A673 (cell line): ENCODE data around the gene TBC1D22A. TPM values are rescaled to one million over a fixed set of nuclear protein-coding genes. Genes with fewer than 3 reads are reported as not detected.
A peak's percentile ranks its signal among the peaks of the same experiment; 100 is the strongest.

Experiments used
- BruUV-seq: library from RNA; stranded (reverse); fragments of 400-500 nt; replicated peaks from 2 replicates; lab custom pipeline; 2021; lab: Mats Ljungman, UMichigan
- CTCF ChIA-PET: fragments of 300-600 bp; sonication (Branson Sonifier 250); formaldehyde crosslinking; loops from one replicate; lab custom pipeline; 2022; ENCODE audit warnings: antibody characterized with exemption; lab: Charles Lee
- POLR2A ChIA-PET: fragments of 300-600 bp; sonication (Branson Sonifier 250); formaldehyde crosslinking; loops from one replicate; lab custom pipeline; 2022; ENCODE audit warnings: antibody characterized with exemption; ENCODE audit not compliant: low non-redundant PET; lab: Charles Lee
- DNase-seq: peaks from one replicate; pipeline ENCODE4 v3.0.0-alpha.2; 2015; ENCODE audit warnings: low spot score
- H3K27ac ChIP-seq: fragments of 200-600 bp; sonication (generic); 2 replicates; pipeline ENCODE4 v1.5.1; 2016; ENCODE audit warnings: mixed run types, low read depth, mild to moderate bottlenecking, mixed read lengths, antibody characterized with exemption, low read length; ENCODE audit not compliant: poor library complexity, severe bottlenecking
- H3K27me3 ChIP-seq: fragments of 200-600 bp; sonication (generic); replicated peaks from 2 replicates; pipeline ENCODE4 v1.6.1; 2017; ENCODE audit warnings: mixed run types, low read depth, mild to moderate bottlenecking, mixed read lengths, antibody characterized with exemption, low read length; ENCODE audit not compliant: insufficient read depth, poor library complexity
- H3K36me3 ChIP-seq: fragments of 200-600 bp; sonication (generic); 2 replicates; pipeline ENCODE4 v1.6.1; 2016; ENCODE audit warnings: mixed run types, mild to moderate bottlenecking, mixed read lengths, antibody characterized with exemption, low read length; ENCODE audit not compliant: insufficient read depth, poor library complexity, severe bottlenecking
- H3K4me1 ChIP-seq: fragments of 200-600 bp; sonication (generic); 2 replicates; pipeline ENCODE4 v1.6.1; 2017; ENCODE audit warnings: mixed run types, mild to moderate bottlenecking, mixed read lengths, antibody characterized with exemption, low read length; ENCODE audit not compliant: insufficient read depth, poor library complexity, severe bottlenecking
- H3K4me3 ChIP-seq: fragments of 200-600 bp; sonication (generic); 2 replicates; pipeline ENCODE4 v1.5.1; 2016; ENCODE audit warnings: low read depth, mixed run types, mild to moderate bottlenecking, mixed read lengths, low read length; ENCODE audit not compliant: poor library complexity, severe bottlenecking
- H3K9me3 ChIP-seq: fragments of 200-600 bp; sonication (generic); 2 replicates; pipeline ENCODE4 v1.6.1; 2016; ENCODE audit warnings: mixed run types, low read depth, mild to moderate bottlenecking, mixed read lengths, antibody characterized with exemption, low read length; ENCODE audit not compliant: poor library complexity, severe bottlenecking
- EZH2 ChIP-seq: fragments of 200-600 bp; sonication (generic); IDR thresholded peaks from 2 replicates; pipeline ENCODE4 v1.6.1; 2017; ENCODE audit warnings: borderline replicate concordance, low read depth, mild to moderate bottlenecking, mixed read lengths, antibody characterized with exemption, low read length; ENCODE audit not compliant: poor library complexity, severe bottlenecking
- intact Hi-C: fragments of 100-400 bp; cut with micrococcal nuclease; formaldehyde crosslinking; loops from one replicate; pipeline ENCODE4 v1.10.0; 2022; ENCODE audit not compliant: unreplicated experiment
- total RNA-seq: library from RNA; stranded (reverse); gene quantifications from 2 replicates; pipeline ENCODE4 v1.2.3, GENCODE V29; 2021
- TF ChIP-seq, protein P1 (sequence below): fragments of 300-800, 200-600 bp; sonication (generic); conservative IDR thresholded peaks from 2 replicates; pipeline ENCODE4 v1.5.1; 2017; ENCODE audit warnings: low read depth, mild to moderate bottlenecking, antibody characterized with exemption, low read length, moderate library complexity, mixed read lengths

The TBC1D22A gene
- total RNA-seq, 1 experiment from 2014 or later = 22.5 TPM

DNA sequence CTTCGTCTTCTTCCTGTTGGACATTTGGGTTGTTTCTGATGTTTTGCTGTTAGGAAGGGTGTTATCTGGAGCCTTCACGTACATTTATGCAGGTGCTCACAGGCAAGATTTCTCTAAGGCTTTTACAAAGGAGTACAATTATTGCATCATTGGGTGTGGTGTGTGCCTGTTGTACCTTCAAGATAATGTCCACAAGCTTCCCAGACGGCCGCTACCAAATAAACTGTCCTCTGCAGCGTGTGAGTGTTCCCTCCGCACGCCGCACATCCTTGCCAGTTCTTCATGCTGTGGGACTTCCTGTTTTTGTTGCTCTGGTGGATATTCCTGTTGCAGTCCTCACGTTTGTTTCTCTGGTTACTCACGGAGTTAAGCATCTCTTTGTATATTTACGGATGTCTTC lies 133.3 kb downstream of the TBC1D22A start:
- Histone ChIP-seq H3K27me3 (no peaks in the 10 kb centered on the region), H3K9me3 (no peaks in the 10 kb centered on the region), H3K4me3 (no peak overlapping the region), H3K27ac (peak overlapping the region; percentile 5), H3K4me1 (no peaks in the 10 kb centered on the region), H3K36me3 (no peaks in the 10 kb centered on the region)
- DNase-seq = no peak
- no peak for TF ChIP-seq EZH2
- TF ChIP-seq, protein P1, sequence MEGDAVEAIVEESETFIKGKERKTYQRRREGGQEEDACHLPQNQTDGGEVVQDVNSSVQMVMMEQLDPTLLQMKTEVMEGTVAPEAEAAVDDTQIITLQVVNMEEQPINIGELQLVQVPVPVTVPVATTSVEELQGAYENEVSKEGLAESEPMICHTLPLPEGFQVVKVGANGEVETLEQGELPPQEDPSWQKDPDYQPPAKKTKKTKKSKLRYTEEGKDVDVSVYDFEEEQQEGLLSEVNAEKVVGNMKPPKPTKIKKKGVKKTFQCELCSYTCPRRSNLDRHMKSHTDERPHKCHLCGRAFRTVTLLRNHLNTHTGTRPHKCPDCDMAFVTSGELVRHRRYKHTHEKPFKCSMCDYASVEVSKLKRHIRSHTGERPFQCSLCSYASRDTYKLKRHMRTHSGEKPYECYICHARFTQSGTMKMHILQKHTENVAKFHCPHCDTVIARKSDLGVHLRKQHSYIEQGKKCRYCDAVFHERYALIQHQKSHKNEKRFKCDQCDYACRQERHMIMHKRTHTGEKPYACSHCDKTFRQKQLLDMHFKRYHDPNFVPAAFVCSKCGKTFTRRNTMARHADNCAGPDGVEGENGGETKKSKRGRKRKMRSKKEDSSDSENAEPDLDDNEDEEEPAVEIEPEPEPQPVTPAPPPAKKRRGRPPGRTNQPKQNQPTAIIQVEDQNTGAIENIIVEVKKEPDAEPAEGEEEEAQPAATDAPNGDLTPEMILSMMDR = no peak
- no TSS peak for BruUV-seq
- CTCF ChIA-PET = no interaction called here
- POLR2A ChIA-PET = no interaction called here
- intact Hi-C loops = no loop called here

DNA sequence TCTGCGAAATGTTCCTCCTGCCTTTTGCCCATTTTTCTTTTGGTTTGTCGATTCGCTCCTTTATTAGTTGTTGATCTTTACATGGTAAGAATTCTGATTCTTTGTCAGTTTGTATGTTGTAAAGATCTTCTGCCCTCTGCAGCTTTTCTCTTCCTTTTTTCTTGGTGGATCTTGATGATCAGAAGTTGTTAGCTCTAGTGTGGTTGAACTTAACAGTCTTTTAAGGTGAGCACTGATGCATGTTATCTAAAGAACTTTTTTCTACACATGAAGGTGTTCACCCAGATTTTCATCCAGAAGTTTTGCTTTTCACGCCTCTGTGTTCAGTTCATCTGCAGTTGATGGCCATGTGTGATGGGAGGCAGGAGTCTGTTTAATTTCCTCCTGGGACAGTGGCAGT lies 133.7 kb downstream of the TBC1D22A start:
- ChIA-PET POLR2A (no interaction called here), CTCF (no interaction called here)

DNA sequence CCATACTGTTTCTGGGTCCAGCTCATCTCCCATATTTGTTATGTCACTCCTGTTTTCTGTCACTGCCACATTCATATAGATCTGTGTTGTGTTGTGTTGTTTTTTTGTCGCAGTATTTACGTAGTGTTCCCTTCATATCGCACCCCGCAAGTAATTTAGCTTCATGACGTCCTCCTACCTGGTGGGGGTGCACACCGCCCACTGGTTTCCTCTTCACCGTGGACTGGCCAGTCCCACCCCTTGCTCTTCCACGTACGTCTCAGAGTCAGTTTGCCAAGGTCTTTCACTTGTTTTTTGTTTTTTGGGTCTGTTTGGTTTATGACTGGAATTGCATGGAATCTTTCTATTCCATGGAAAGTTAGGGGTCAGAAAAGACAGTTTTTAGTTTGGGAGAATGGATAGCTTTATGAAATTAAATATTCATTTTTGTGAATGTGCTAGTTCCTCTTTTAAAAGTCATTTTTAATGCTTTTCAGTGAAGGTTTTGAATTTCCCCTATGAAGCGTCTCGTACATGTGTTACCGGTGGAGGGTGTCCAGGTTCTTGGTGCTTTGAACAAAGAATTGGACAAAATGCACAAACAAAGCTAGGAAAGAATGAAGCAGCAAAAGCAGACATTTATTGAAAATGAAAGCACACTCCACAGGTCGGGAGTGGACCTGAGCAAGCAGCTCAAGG lies 134.3 kb downstream of the TBC1D22A start:
- no peak for DNase-seq
- Histone ChIP-seq H3K36me3 (no peaks in the 10 kb centered on the region), H3K27ac (no peak overlapping the region), H3K9me3 (no peaks in the 10 kb centered on the region), H3K4me3 (no peak overlapping the region), H3K4me1 (no peaks in the 10 kb centered on the region), H3K27me3 (no peaks in the 10 kb centered on the region)
- intact Hi-C loops = no loop called here
- BruUV-seq = no TSS peak
- ChIA-PET CTCF (no interaction called here), POLR2A (no interaction called here)
- no peak for TF ChIP-seq EZH2
- TF ChIP-seq, protein P1 = no peak

More for the DNA sequence above, 133.7 kb downstream of the TBC1D22A start:
- BruUV-seq = no TSS peak
- H3K4me1 ChIP-seq = no peaks in the 10 kb centered on the region
- H3K36me3 ChIP-seq = no peaks in the 10 kb centered on the region
- H3K4me3 ChIP-seq = no peak overlapping the region
- intact Hi-C loops = no loop called here
- H3K9me3 ChIP-seq = no peaks in the 10 kb centered on the region
- no peaks in the 10 kb centered on the region for H3K27me3 ChIP-seq
- no peak for DNase-seq
- TF ChIP-seq, protein P1 = no peak
- TF ChIP-seq EZH2 = no peak
- H3K27ac ChIP-seq = peak overlapping the region; percentile 5
